CD4-positive, alpha-beta memory T cell (primary cell): ENCODE measurements around the gene CUX1. TPM values are rescaled to one million over a fixed set of nuclear protein-coding genes. Genes with fewer than 3 reads are reported as not detected.

Source experiments
- CTCF ChIA-PET: fragments of 350-600 bp; sonication (Branson Sonifier 250); formaldehyde crosslinking; loops from one replicate; lab custom pipeline; 2021; ENCODE audit warnings: inconsistent platforms; ENCODE audit not compliant: partially characterized antibody; lab: Charles Lee
- POLR2A ChIA-PET: fragments of 350-600 bp; sonication (Branson Sonifier 250); formaldehyde crosslinking; loops from one replicate; lab custom pipeline; 2021; ENCODE audit not compliant: partially characterized antibody; lab: Charles Lee
- DNase-seq, 5 donors: peaks; one replicate each; pipeline versions ENCODE4 v3.0.0 to v3.0.0-alpha.2; 2020 to 2022; ENCODE audit warnings: mixed read lengths in 1 of 5
- H3K27ac ChIP-seq: one replicate; pipeline ENCODE4 v1.7.0; 2013; ENCODE audit warnings: low read depth, low read length
- H3K27me3 ChIP-seq: 2 replicates; pipeline ENCODE4 v1.7.0; 2013; ENCODE audit warnings: mild to moderate bottlenecking, low read length, moderate library complexity; ENCODE audit not compliant: insufficient read depth
- H3K36me3 ChIP-seq: 2 replicates; pipeline ENCODE4 v1.7.0; 2013; ENCODE audit warnings: mild to moderate bottlenecking, low read length, moderate library complexity; ENCODE audit not compliant: insufficient read depth
- H3K4me1 ChIP-seq: 2 replicates; pipeline ENCODE4 v1.7.0; 2013; ENCODE audit warnings: mild to moderate bottlenecking, low read length, moderate library complexity; ENCODE audit not compliant: insufficient read depth
- H3K4me3 ChIP-seq, 2 donors: one replicate each; pipeline ENCODE4 v1.7.0; 2013; ENCODE audit warnings: low read length in 2 of 2, mild to moderate bottlenecking in 1 of 2
- H3K9me3 ChIP-seq, 2 donors: one replicate each; pipeline ENCODE4 v1.7.0; 2013; ENCODE audit warnings: low read length in 2 of 2, control low read depth in 1 of 2; ENCODE audit not compliant: control insufficient read depth in 1 of 2
- H3K27ac Mint-ChIP-seq, 7 donors: one replicate each; pipeline ENCODE4 v1.8.0; 2020 to 2021; ENCODE audit warnings: mixed read lengths in 7 of 7, mild to moderate bottlenecking in 6 of 7, inconsistent platforms in 3 of 7, moderate library complexity in 3 of 7
- H3K27me3 Mint-ChIP-seq, 2 donors: one replicate each; pipeline ENCODE4 v1.8.0; 2020 to 2021; ENCODE audit warnings: mixed read lengths in 2 of 2
- H3K36me3 Mint-ChIP-seq, 2 donors: one replicate each; pipeline ENCODE4 v1.8.0; 2020 to 2021; ENCODE audit warnings: mixed read lengths in 2 of 2, inconsistent platforms in 1 of 2, mild to moderate bottlenecking in 1 of 2
- H3K4me1 Mint-ChIP-seq, 4 donors: one replicate each; pipeline ENCODE4 v1.8.0; 2020 to 2021; ENCODE audit warnings: mixed read lengths in 4 of 4, mild to moderate bottlenecking in 1 of 4
- H3K4me3 Mint-ChIP-seq, 8 donors: one replicate each; pipeline ENCODE4 v1.8.0; 2020 to 2021; ENCODE audit warnings: mixed read lengths in 8 of 8, mild to moderate bottlenecking in 7 of 8, moderate library complexity in 6 of 8, inconsistent platforms in 3 of 8
- H3K9me3 Mint-ChIP-seq, 8 donors: one replicate each; pipeline ENCODE4 v1.8.0; 2020 to 2021; ENCODE audit warnings: mixed read lengths in 8 of 8, mild to moderate bottlenecking in 5 of 8, inconsistent platforms in 3 of 8, moderate library complexity in 1 of 8
- intact Hi-C: fragments of 100-400 bp; cut with micrococcal nuclease; formaldehyde crosslinking; loops from one replicate; pipeline ENCODE4 v1.15.1; 2023
- polyA plus RNA-seq, 2 donors: library from polyadenylated mRNA; unstranded; fragments of 300-500 nt; fragmentation: Illumina TruSeq; gene quantifications; one replicate each; pipeline ENCODE4 v1.2.3, GENCODE V29; 2021
- total RNA-seq, 2 experiments: library from RNA; stranded (reverse); gene quantifications; one replicate each; pipeline ENCODE4 v1.2.3, GENCODE V29; 2021

CUX1 gene
- total and polyA plus RNA-seq, 4 experiments from 2014 or later: 2.1 to 47.6 (median 36.1) TPM

GRCh38 chr7:102054158-102054557 lies 236.7 kb downstream of the CUX1 start:
- peaks cover 0 to 5% of the 10 kb centered on the region in 2 donors for H3K9me3 ChIP-seq
- Mint-ChIP-seq H3K4me1 (peaks cover under 1 to 15% (median 6%) of the 10 kb centered on the region in 4 donors), H3K27ac (no peak overlapping the region), H3K36me3 (peaks cover 13 to 41% of the 10 kb centered on the region in 2 donors), H3K27me3 (no peaks in the 10 kb centered on the region), H3K9me3 (peaks cover 0 to 20% (median 11%) of the 10 kb centered on the region in 8 donors), H3K4me3 (no peak overlapping the region)
- DNase-seq: no peak
- H3K4me1 ChIP-seq: no peaks in the 10 kb centered on the region
- no peak overlapping the region for H3K4me3 ChIP-seq
- ChIA-PET POLR2A (no interaction called here), CTCF (no interaction called here)
- intact Hi-C loops: no loop called here
- no peaks in the 10 kb centered on the region for H3K27me3 ChIP-seq
- H3K27ac ChIP-seq: no peak overlapping the region
- H3K36me3 ChIP-seq: no peaks in the 10 kb centered on the region

- POLR2A ChIA-PET: no interaction called here
- H3K4me1 ChIP-seq: no peaks in the 10 kb centered on the region
- H3K9me3 ChIP-seq: peaks cover 0 to 5% of the 10 kb centered on the region in 2 donors
Observed at GRCh38 chr7:102055181-102055976, 238.0 kb downstream of the CUX1 start.

GRCh38 chr7:102059524-102059923 lies 242.1 kb downstream of the CUX1 start:
- DNase-seq: no peak
- Histone ChIP-seq H3K9me3 (no peaks in the 10 kb centered on the region), H3K36me3 (no peaks in the 10 kb centered on the region), H3K4me3 (no peak overlapping the region), H3K27ac (no peak overlapping the region), H3K4me1 (no peaks in the 10 kb centered on the region), H3K27me3 (no peaks in the 10 kb centered on the region)
- CTCF ChIA-PET: no interaction called here
- Mint-ChIP-seq H3K4me3 (no peak overlapping the region), H3K36me3 (peaks cover 0 to 19% of the 10 kb centered on the region in 2 donors), H3K4me1 (peaks cover 3 to 11% (median 7%) of the 10 kb centered on the region in 4 donors), H3K27ac (no peak overlapping the region), H3K9me3 (peaks cover 0 to 6% (median under 1%) of the 10 kb centered on the region in 8 donors), H3K27me3 (no peaks in the 10 kb centered on the region)
- POLR2A ChIA-PET: no interaction called here
- intact Hi-C loops: no loop called here

More at GRCh38 chr7:102055181-102055976, 238.0 kb downstream of the CUX1 start:
- H3K4me3 ChIP-seq: no peak overlapping the region
- H3K36me3 ChIP-seq: no peaks in the 10 kb centered on the region
- Mint-ChIP-seq H3K4me3 (no peak overlapping the region), H3K9me3 (peaks cover 0 to 20% (median 11%) of the 10 kb centered on the region in 8 donors), H3K36me3 (peaks cover 11 to 37% of the 10 kb centered on the region in 2 donors), H3K27me3 (no peaks in the 10 kb centered on the region), H3K27ac (peak overlapping the region in 1 of 7 donors; percentile 30), H3K4me1 (peaks cover 0 to 15% (median 7%) of the 10 kb centered on the region in 4 donors)
- no peaks in the 10 kb centered on the region for H3K27me3 ChIP-seq
- no peak overlapping the region for H3K27ac ChIP-seq
- intact Hi-C loops: no loop called here
- DNase-seq: no peak
- CTCF ChIA-PET: no interaction called here

GRCh38 chr7:102061354-102061945 lies 244.0 kb downstream of the CUX1 start:
- no peak for DNase-seq
- Histone ChIP-seq H3K4me3 (no peak overlapping the region), H3K4me1 (no peaks in the 10 kb centered on the region), H3K9me3 (no peaks in the 10 kb centered on the region), H3K36me3 (no peaks in the 10 kb centered on the region), H3K27me3 (no peaks in the 10 kb centered on the region), H3K27ac (no peak overlapping the region)
- intact Hi-C loops: no loop called here
- ChIA-PET CTCF (no interaction called here), POLR2A (no interaction called here)
- Mint-ChIP-seq H3K9me3 (no peaks in the 10 kb centered on the region), H3K36me3 (peaks cover 2 to 4% of the 10 kb centered on the region in 2 donors), H3K27ac (peak overlapping the region in 1 of 7 donors; percentile 29), H3K4me1 (peaks cover 0 to 5% (median 3%) of the 10 kb centered on the region in 4 donors), H3K27me3 (no peaks in the 10 kb centered on the region), H3K4me3 (no peak overlapping the region)

- Mint-ChIP-seq H3K27me3 (no peaks in the 10 kb centered on the region), H3K36me3 (peaks cover 2 to 9% of the 10 kb centered on the region in 2 donors), H3K4me1 (peaks cover 0 to 5% (median 3%) of the 10 kb centered on the region in 4 donors), H3K27ac (peak overlapping the region in 2 of 7 donors; percentile 13 to 29), H3K9me3 (no peaks in the 10 kb centered on the region), H3K4me3 (no peak overlapping the region)
- DNase-seq: no peak
- Histone ChIP-seq H3K36me3 (no peaks in the 10 kb centered on the region), H3K27me3 (no peaks in the 10 kb centered on the region), H3K9me3 (no peaks in the 10 kb centered on the region), H3K27ac (no peak overlapping the region), H3K4me3 (no peak overlapping the region), H3K4me1 (no peaks in the 10 kb centered on the region)
- intact Hi-C loops: no loop called here
- POLR2A ChIA-PET: no interaction called here
- CTCF ChIA-PET: no interaction called here
Observed at GRCh38 chr7:102061981-102062390, 244.6 kb downstream of the CUX1 start.

- Histone ChIP-seq H3K4me1 (no peaks in the 10 kb centered on the region), H3K36me3 (no peaks in the 10 kb centered on the region), H3K27me3 (no peaks in the 10 kb centered on the region), H3K27ac (no peak overlapping the region), H3K9me3 (no peaks in the 10 kb centered on the region), H3K4me3 (no peak overlapping the region)
- Mint-ChIP-seq H3K27ac (peak overlapping the region in 1 of 7 donors; percentile 72), H3K4me3 (no peak overlapping the region), H3K4me1 (peaks cover 0 to 5% (median 3%) of the 10 kb centered on the region in 4 donors), H3K9me3 (no peaks in the 10 kb centered on the region), H3K36me3 (peaks cover 4 to 10% of the 10 kb centered on the region in 2 donors), H3K27me3 (no peaks in the 10 kb centered on the region)
- ChIA-PET CTCF (no interaction called here), POLR2A (no interaction called here)
- no peak for DNase-seq
- intact Hi-C loops: no loop called here
Observed at GRCh38 chr7:102063690-102064180, 246.3 kb downstream of the CUX1 start.

- no peak overlapping the region for H3K4me3 Mint-ChIP-seq
- H3K36me3 Mint-ChIP-seq: peaks cover 10 to 17% of the 10 kb centered on the region in 2 donors
- POLR2A ChIA-PET: no interaction called here
- Histone ChIP-seq H3K27me3 (no peaks in the 10 kb centered on the region), H3K4me3 (no peak overlapping the region), H3K4me1 (no peaks in the 10 kb centered on the region), H3K36me3 (no peaks in the 10 kb centered on the region), H3K27ac (no peak overlapping the region), H3K9me3 (no peaks in the 10 kb centered on the region)
- no peaks in the 10 kb centered on the region for H3K27me3 Mint-ChIP-seq
- DNase-seq: no peak
- intact Hi-C loops: no loop called here
- CTCF ChIA-PET: no interaction called here
- H3K9me3 Mint-ChIP-seq: no peaks in the 10 kb centered on the region
- H3K27ac Mint-ChIP-seq: peak overlapping the region in 3 of 7 donors; percentile 8 to 52 (median 52)
- peaks cover 0 to 5% (median 3%) of the 10 kb centered on the region in 4 donors for H3K4me1 Mint-ChIP-seq
Observed at GRCh38 chr7:102064361-102065025, 247.1 kb downstream of the CUX1 start.
